Activated CD8-positive, alpha-beta memory T cell treated with anti-CD3 and anti-CD28 coated beads, Interleukin-2, amount 50 U/mL, for 1 hour (primary cell): Measurements from ENCODE around the gene NOXA1.
"Not testable (repeated sequence)": the region's sequence is repeated elsewhere in the genome, so short reads cannot be mapped to it uniquely, and the experiment has no call there.

Source experiments
- DNase-seq: peaks from one replicate; pipeline ENCODE4 v3.0.0-alpha.2; 2020; ENCODE audit errors: extremely low read depth

Gene NOXA1

DNA sequence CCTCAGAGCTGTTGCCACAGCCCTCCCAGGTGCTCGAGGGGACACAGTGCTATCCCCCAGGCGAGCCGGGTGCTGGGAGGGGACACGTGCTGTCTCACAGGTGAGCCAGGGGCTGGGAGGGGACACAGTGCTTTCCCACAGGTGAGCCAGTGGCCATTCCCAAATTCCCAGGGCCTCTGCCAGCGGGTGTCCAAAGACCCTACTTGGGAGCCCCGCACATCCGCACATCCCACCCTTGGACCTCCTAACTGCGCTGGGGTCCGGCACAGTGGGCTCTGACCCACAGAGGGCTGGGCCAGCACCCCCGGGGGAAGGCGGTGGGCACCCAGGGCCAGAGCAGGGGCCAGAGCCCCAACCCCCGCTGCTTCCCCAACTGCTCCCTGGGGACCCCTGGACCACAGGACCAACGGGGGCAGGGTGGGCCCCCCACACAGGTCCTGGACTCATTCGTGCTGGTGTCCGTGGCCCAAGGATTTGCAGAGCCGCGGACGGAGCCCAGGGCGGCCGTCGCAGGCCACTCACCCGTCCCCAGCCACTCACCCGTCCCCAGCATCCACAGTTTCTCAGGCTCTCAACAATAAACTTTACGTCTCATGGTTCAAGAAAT is 18.1 kb upstream of the NOXA1 start:
- DNase-seq: no peak

DNA sequence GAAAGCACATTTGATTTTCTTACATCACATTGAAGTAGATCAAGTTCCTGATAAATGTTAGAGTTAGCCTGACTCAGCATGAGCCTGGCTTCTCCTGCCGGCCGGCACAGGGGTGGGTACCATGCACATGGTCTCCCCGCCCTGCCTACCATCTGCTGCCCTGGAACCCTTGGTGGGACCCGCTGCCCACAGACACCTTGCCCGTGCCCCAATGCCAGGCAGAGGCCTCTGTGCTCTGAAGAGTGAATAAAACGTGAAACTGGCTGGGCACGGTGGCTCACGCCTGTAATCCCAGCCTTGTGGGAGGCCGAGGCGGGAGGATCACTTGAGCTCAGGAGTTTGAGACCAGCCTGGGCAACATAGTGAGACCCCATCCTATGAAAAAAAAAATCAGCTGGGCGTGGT is 17.5 kb upstream of the NOXA1 start:
- no peak for DNase-seq

DNA sequence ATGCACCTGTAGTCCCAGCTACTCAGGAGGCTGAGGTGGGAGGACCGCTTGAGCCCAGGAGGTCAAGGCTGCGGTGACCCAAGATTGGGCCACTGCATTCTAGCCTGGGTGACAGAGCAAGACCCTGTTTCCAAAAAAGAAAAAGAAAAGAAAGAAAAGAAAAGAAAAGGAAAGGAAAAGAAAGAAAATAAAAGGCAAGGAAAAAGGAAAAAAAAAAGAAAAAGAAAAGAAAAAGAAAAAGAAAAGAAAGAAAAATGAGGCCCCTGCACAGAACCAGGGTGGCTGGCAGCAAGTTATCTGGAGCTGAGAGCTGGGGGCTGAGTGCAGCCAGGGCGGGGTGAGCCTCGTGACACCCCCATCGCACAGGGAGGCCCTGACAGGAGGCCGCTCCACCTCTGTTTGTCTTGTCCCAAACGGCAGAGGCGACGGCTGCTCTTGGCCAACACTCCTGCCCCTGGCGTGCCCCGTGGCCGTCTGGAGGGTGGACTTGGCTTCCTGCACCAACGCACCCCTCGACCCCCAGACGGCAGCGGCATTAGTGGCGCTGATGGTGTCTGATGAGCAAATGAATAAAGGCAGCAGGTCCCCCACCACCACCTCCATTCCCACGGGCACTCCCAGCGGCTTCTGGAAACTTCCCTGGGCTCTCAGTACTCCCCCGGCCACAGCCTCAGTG is 17.0 kb upstream of the NOXA1 start:
- DNase-seq: no peak

DNA sequence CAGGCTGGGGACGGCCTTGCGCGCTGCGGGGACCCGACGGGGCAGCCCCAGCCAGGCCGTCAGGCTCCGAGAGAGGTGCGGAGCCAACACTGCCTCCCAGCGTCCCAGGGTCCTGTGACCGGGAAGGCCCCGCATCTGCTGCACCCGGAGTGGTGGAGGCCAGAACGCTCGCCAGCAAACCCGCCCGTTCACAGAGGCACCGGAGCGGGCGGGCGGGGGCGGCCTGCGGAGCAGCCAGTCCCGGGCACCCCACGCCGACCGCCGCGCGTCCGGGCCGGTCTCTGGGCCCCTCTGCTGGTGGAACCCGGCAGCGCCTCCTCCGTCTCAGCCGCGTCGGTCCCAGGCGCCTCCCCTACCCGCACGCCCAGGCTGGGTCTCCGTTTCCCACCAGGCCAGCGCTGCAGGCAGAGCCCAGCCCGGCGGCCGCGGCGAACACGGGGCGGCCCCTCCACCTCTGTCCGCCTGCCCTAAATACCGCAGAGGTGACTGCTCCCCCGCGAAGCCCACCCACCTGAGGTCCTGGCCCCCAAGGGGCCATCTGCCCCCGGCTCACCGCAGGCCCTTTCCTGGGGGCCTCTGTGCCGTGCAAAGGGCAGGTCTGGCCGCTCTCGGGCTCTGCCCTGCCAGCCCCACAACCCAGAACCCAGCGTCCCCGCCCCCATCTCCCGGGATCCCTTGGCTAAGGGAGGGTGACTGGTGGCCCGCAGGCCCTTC is 16.2 kb upstream of the NOXA1 start:
- no peak for DNase-seq

DNA sequence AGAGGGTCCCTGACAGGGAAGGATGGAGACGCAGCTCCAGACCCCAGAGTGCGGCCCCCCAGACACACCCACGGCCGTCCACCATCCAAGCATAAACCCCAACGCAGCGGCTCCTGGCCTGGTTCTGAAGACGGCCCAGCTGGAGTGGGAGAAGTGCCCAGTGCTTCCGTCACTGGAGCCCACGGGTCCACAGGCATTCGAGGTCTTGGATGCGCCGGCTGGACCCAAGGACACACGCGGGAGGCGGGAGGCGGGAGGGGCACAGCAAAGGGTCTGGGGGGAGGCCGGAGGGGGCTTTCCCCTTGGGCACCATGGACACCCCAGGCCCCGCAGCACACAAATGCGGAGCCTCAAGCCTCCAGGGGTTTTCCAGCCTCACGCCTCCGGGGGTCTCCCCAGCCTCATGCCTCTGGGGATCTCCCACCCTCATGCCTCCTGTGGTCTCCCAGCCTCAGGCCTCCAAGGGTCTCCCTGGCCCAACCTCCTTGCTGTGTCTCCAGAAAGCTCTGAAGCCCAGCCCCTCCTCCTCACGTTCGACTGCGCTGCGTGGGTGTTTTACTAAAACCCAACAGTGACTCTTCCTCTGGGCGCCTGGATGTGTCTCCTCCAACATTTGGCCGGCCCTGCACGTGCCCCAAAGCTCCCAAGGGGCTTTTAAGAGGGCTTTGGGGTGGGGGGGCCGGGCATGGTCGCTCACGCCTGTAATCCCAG is 15.4 kb upstream of the NOXA1 start:
- no peak for DNase-seq

DNA sequence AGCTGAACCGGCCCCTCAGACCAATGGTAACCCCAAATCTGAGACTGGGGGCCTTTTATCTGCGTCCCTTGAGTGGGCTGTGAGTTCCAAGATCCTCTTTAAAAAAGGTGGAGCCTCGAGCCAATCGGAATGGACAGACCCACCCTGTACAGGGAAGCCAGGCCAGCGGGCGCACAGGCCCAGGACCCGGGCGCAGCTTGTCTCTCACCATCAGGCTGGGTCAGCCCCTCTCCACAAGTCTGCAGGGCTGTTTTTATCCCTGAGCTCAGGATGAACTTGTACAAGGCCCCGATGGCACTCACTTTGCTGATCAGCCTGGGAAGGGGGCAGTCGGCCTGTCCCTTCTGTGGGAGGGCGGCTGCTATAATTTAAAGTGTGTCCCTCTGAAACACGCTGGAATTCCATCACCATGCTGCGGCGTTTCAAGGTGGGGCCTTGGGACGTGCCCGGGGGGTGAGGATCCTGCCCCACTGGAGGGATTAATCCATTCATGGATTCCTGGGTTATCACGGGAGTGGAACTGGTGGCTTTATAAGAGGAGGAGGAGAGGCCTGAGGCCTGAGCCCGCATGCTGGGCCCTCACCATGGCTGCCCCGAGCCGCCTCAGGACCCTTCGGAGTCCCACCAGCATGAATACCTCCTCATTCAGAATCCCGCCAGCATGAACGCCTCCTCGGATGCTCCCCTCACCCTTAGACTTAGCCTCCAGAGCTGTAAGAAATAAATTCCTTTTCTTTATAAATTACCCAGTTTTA is 14.4 kb upstream of the NOXA1 start:
- no peak for DNase-seq

DNA sequence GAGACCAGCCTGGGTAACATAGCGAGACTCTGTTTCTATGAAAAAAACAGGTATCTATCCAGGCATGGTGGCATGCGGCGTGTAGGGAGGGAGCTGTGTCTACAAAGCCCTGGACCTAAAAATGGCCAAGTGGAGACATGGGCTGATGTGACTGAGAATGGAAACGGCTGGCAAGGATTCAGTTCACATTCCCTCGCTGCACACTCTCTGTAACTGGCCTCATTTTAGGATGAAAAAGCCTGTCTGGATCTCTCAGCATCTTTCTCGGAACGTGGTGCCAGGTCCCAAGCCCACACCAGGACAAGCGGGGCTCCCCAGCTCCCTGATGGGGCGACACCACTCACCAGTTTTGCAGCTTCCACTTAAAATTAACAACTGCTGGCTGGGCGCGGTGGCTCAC is 13.7 kb upstream of the NOXA1 start:
- no peak for DNase-seq

DNA sequence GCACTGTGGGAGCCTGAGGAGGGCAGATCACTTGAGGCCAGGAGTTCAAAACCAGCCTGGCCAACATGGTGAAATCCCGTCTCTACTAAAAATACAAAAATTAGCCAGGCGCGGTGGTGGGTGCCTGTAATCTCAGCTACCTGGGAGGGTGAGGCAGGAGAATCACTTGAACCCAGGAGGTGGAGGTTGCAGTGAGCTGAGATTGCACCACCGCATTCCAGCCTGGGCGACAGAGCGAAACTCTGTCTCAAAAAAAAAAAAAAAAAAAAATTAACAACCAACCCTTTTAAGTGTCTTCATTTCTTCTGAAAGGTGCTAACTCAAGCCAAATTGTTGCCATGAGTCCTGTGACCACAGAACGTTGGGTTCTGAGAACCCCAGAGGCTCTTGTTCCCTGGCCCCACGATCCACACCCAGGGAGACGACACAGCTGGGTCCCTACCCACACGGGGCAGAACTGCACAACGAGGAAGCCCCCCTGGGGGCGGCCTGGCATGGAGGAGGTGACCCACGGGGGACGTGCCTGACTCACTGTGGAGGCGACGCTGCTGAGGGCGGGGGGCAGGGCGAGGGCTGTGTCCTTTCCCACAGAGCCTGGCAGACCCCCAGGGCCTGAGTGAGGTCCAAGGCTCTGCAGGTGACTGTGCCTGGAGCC is 12.8 kb upstream of the NOXA1 start:
- DNase-seq: not testable (repeated sequence)

DNA sequence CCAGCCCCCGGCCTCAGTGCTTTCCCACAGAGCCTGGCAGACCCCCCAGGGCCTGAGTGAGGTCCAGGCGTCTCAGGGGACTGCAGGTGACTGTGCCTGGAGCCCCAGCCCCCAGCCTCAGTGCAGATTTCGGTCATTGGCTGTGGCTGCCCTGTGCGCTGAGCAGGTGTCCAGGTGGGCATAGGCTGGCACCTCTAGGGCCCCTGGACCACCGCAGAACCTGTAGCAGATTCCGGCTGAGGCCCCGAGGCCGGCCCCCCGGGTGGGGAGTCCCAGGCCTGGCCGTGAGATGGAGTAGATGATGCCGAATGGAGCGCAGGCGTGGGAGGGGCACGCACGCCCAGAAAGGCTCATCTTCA is 12.3 kb upstream of the NOXA1 start:
- DNase-seq: no peak

DNA sequence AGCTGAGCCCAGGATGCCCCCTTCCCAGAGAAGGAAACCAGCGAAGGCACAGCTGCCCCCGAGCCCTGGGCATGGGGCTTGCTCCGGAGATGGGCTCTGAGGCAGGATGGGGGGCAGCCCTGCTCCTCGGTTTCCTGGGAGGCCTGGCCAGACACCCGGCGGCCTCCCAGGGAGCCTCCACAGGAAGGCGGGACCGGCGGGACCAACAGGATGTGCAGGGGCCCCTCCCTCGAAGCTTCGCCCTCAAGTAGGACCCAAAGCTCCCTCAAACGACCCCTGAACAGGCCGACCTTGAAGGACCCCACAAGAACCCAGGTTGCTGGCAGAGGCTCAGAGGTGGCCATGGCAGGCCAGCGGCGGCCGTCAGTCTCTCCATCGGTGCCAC is 11.9 kb upstream of the NOXA1 start:
- DNase-seq: no peak

DNA sequence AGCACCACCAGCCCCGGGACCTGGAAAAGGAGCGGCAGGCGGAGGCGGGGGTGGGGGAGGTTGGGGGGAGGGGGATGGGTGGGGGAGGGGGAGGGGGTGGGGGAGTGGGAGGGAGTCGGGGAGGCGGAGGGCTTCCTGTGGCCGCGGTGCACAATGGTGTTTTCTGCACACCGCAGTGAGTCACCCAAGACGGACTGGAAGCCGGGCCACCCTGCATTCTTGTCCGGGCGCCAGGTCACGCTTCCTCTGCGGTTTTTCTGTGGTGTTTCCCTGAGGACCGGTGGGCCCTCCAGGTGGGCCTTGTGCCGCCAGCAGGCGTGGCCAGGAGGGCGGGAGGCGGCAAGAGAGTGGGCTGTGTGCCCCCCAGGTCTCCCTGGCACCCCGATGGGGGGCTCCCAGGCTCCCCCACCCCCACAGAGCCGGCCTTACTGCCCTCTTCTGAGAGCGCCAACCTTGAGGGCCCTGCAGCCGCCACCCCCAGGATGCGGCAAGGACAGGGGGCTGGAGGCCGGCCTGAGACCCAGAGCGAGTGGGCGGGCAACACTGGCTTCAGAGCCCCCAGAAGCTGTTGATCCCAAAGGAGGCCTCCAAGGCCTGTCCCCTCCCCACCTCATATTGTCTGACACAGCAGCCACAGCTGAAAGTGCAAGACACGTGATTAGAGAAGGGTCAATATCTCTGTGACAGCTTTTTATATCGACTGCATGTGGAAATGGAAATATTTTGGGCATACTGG is 11.4 kb upstream of the NOXA1 start:
- DNase-seq: no peak

DNA sequence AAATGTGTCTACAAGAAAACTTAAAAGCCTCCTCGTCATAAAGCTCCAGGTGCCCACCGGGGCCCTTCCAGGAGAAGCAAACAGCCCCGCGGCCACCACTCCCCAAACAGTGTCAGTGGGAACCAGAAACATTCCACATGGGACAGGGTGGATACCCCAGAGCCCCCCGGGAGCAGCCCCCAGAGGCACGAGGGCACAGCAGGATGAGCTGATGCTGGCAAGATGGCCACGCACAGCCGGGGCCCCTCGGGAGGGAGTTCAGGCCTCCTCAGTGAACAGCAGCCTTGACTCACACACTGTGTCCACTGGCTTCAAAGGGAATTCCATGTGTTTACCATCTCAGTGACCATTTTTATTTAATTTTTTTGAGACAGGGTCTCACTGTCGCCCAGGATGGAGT is 10.8 kb upstream of the NOXA1 start:
- no peak for DNase-seq

DNA sequence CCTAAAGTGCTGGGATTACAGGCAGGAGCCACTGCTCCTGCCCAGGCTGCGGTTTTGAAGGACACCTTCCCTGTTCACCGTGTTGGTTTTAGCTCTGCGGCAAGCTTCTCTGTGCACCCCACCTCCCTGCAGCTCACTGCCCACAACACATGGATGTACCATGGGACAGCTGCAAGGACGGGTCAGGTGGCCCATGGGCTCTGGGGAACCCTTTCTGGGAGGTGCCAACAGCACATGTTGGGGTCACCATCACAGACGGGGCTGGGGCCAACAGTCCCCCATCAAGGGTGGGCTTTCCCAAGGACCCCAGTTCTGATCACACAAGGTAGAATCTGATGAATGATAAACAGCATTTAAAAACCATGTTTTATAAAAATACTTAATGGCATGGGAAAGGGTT is 7.7 kb upstream of the NOXA1 start:
- DNase-seq: no peak

DNA sequence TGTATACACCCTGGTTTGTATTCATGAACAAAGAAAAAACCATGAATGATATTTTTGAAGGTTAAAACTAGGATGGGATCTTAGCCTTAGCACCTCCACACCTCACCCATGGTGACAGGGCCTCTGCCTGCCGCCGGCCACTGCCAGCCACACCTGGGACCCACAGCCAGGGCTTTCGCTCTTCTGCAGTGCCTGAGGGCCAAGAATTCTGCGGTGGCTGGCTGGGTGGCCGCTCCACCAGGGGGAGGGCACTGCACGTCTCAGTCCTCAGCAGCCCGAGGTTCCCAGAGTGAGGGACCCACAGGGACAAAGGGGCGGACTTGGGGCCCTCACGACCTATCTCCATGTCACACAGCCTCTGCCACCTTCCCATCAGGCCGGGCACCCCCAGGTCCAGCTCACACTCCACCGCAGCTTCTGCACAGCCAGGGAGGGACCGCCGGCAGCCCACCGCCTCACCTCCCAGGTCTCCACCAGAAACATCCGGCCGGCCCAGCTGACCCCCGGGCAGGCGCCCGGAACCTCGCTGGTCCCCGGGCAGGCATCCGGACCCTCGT is 7.1 kb upstream of the NOXA1 start:
- DNase-seq: no peak

DNA sequence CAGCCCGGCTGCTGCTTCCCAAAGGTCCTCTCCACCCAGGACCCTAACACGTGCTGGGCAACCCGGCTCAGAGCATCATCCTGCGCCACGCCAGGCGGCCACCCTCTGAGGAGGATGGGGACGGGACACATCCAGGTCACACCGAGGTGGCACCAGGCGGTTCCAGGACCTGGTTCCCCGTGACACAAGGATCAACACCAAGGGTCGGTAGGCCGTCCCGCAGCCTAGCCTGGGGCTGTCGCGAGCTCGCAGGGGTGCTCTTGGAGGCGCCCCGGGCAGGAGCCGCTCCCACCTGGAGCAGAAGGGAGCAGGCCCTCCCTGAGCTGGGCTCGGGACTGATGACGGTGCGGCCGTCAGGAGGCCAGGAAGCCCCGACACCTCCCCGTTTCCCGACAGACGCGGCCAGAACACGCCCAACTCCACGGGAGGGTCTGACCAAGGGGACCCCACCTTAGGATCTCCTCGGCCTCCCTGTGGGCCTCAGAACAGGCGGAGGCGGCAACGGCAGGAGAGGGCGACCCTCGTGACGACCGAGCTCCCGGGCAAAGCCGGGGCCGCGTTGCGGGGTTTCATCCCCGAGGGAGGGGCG is 6.5 kb upstream of the NOXA1 start:
- no peak for DNase-seq

DNA sequence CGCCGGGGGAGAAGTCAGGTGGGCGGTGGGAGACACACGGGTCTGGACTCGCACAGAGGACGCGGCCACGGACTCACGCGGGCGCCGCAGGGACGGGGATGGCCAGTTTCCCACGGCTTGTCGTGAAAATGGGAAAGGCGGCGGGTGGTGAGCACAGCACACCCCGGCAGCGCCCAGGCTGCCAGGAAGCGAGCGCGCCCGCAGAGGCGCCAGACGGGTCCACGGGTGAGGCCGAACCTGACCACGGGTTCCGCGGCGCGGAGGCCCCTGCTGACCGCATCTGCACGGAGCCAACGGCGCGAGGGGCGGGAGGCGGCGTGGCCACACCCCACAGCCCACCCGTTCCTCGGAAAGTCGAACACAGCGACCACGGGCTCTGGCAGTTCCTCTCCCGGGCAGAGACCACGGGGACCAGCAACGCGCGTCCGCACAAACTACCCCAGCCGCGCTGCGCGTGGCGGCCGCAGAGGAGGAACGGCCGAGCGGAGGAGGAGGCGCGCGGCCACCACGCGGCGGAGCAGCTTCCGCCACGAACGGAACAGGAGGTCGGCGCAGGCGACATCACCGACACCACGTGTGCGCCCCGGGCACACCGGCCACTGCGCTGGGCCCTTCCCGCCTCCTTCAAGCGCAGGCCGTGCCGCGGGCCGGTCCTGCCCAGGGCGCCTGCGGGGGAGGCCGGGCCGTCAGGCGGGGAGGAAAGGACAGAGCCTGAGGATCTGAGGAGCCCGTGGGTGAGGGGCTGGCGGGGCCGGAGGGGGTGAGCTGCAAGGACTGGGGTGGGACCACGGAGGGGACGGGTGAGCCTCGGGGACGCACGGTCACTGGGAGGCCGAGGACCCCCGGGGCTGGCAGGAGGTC is 5.8 kb upstream of the NOXA1 start:
- DNase-seq: no peak

DNA sequence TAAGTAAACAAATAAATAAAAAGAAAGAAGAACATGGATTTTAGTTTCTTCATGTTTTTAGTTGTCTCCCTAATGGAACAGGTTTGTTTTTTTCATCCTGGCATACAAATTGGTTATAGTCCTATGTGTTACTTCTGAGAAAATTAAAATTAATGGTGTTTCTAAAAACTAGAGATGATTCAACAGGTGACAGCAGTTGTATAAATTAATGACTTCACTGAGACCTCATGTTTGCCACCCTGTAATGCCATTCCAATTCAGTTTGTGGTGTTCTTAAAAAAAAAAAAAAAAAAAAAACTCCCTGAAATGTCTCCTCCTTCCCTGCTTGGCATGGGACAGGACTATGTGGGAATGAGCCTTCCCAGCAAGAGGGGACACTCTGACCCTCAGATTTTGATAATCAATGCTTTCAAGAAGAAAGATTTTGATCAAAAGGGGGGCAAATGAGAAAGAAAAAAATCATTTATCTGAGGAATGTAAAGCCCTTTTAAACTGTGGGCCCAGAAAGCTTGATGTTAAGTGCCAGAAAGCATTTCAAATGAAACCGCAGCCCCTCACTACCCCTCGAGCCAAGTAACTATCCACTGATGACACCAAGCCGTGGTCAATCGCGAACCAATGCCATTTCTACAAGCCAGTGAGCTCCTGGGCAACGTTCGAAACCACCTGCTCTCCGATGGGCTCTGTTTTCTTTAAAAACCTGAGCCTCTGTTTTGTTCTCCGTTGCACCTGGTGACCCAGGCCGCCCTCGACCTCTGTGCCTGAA is 1.2 kb upstream of the NOXA1 start:
- no peak for DNase-seq

DNA sequence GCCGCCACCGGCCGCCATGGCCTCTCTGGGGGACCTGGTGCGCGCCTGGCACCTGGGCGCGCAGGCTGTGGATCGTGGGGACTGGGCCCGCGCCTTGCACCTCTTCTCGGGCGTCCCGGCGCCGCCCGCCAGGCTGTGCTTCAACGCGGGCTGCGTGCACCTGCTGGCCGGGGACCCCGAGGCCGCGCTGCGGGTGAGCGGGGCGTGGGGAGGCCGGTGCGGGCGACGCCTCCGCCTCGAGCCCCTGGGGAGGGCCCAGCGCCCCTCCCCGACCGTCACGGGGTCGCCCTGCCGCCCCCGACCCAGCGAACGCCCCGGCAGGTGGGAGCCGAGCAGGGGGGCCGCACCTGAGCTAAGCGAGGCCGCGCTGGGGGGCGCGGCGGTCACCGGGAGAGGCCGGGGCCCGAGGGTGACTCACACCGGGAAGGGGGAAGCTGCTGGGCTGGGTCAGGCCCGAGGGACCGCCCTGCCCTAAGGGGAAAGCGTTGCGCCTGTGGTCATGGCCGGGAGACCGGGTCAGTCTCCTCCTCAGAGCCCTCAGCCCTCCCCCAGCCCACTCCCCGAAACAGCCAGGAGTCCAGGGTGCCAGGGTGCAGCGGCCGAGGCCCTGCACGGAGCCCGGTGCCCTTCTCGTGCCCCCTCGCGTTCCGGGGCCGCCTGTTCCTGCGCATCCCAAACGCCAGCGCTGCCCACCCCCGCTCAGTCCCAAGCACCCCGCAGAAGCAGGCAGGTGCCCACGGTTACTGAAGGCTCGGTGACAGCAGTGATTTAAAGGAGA is 510 bp downstream of the NOXA1 start:
- DNase-seq: no peak
